ENCODE results near the gene LRRC46. TPM values are rescaled to one million over a fixed set of nuclear protein-coding genes. Genes with fewer than 3 reads are reported as not detected.

The LRRC46 gene
- total and polyA plus RNA-seq, 3 donors from 2014 or later: 18.4 to 147 (median 28.3) TPM

DNA sequence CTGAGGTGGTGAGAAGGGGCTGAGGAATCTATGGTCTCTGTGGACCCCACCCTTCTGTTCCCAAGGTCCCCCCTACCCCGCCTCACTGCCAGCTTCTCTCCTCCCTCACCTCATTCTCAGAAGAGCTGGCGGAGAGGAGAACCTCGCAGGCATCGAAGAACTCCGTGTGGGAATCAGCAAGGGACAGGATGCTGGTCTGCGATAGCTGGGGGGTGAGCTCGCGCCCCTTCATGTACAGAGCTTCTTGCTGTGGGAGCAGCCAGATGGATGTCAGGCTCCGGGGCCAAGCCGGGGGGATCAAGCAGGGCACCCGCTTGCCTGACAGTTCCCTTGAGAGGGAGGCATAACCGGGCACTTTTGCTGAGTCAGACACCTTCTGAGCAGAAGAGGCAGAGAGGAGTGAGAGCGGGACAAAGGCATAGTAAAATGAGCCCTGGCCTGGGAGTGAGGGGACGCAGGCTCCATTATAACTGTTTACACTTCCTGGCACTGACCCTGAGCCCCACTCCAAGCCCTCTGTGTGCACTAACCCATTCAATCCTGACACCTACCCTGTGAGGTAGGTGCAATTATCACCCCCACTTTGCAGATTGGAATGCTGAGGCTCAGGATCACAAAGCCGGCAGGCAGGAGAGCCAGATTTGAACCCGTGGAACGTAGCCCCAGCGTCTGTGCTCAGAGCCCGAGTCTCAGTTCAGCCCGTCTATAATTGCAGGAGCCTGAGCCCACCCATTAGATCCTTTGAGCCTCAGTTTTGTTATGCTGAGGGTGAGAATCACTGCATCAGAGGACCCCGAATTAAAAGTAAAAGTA is 16.2 kb upstream of the LRRC46 start:
- Histone ChIP-seq H3K4me3 (no peak overlapping the region), H3K27ac (no peak overlapping the region), H3K36me3 (ENCODE audit: low read depth, missing control alignments) (no peaks in the 10 kb centered on the region), H3K4me1 (no peaks in the 10 kb centered on the region), H3K27me3 (no peaks in the 10 kb centered on the region), H3K9me3 (no peaks in the 10 kb centered on the region)
- no peak for DNase-seq
- intact Hi-C loops (cut with DNase I; ENCODE audit: low total_unique reads): no loop called here
- TF ChIP-seq, protein P1, sequence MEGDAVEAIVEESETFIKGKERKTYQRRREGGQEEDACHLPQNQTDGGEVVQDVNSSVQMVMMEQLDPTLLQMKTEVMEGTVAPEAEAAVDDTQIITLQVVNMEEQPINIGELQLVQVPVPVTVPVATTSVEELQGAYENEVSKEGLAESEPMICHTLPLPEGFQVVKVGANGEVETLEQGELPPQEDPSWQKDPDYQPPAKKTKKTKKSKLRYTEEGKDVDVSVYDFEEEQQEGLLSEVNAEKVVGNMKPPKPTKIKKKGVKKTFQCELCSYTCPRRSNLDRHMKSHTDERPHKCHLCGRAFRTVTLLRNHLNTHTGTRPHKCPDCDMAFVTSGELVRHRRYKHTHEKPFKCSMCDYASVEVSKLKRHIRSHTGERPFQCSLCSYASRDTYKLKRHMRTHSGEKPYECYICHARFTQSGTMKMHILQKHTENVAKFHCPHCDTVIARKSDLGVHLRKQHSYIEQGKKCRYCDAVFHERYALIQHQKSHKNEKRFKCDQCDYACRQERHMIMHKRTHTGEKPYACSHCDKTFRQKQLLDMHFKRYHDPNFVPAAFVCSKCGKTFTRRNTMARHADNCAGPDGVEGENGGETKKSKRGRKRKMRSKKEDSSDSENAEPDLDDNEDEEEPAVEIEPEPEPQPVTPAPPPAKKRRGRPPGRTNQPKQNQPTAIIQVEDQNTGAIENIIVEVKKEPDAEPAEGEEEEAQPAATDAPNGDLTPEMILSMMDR (IDR thresholded peaks at IDR 0.05): no peak
- no peak for TF ChIP-seq POLR2A (IDR thresholded peaks at IDR 0.05)
- WGBS, 2 donors: 89% methylated on average over 21 of the region's 21 CpGs

DNA sequence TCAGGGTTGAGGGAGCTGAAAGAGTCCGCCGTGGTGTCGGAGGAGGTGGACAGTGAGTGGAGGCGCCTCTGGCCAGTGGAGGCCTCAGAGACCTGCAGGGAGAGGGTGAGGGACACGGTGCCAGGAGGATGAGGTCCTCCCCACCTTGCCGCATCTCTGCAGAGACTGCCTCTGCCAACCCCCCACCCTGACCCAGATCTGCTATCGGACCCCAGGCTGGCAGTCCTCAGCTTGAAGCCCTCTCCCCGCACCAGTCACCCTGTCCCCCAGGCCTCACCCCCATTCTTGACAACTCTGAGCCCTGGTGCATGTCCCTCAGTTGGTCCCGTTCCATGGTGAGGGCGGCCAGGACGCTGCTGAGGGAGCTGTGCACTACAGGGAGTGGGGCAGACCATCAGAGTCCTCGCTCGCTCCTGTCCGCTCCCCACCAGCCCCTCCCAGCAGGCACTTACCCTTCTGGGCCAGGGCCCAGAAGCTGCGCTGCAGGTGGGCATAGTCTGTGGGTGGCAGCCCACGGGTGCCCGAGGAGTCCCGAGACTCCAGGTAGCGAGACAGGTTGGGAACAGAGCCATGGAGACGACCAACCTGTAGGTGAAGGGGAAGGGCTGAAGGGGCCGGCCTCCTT is 15.2 kb upstream of the LRRC46 start:
- WGBS, 2 donors: 95 to 97% methylated on average over 18 to 21 of the region's 21 CpGs
- Histone ChIP-seq H3K27me3 (no peaks in the 10 kb centered on the region), H3K4me3 (no peak overlapping the region), H3K9me3 (no peaks in the 10 kb centered on the region), H3K4me1 (peaks cover 6% of the 10 kb centered on the region), H3K27ac (no peak overlapping the region), H3K36me3 (ENCODE audit: low read depth, missing control alignments) (no peaks in the 10 kb centered on the region)
- no peak for DNase-seq
- no peak for TF ChIP-seq POLR2A (IDR thresholded peaks at IDR 0.05)
- TF ChIP-seq, protein P1 (IDR thresholded peaks at IDR 0.05): no peak
- intact Hi-C loops (cut with DNase I; ENCODE audit: low total_unique reads): no loop called here

DNA sequence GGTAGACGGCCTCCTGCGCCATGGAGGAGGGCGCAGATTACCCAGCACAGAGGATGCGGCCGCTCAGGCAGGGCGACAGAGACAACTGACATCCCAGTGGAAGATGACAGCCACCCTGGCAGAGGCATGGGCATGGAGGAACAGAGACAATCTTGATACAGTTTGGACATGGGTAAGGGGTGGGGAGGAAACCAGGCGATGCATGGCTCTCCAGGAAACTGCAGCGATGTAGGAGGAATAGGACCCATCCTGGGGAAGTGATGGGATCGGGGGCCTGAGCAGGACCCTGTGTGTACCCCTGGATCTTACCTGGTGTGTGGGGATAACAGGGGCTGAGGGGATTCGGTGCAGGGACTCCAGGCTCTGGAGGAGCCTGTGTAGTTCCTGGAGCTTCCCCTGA is 14.5 kb upstream of the LRRC46 start:
- TF ChIP-seq POLR2A (IDR thresholded peaks at IDR 0.05): no peak
- intact Hi-C loops (cut with DNase I; ENCODE audit: low total_unique reads): no loop called here
- Histone ChIP-seq H3K27ac (no peak overlapping the region), H3K4me3 (no peak overlapping the region), H3K4me1 (peaks cover 9% of the 10 kb centered on the region), H3K9me3 (no peaks in the 10 kb centered on the region), H3K27me3 (no peaks in the 10 kb centered on the region), H3K36me3 (ENCODE audit: low read depth, missing control alignments) (no peaks in the 10 kb centered on the region)
- DNase-seq: no peak
- WGBS, 2 donors: 95% methylated on average over 10 of the region's 10 CpGs

DNA sequence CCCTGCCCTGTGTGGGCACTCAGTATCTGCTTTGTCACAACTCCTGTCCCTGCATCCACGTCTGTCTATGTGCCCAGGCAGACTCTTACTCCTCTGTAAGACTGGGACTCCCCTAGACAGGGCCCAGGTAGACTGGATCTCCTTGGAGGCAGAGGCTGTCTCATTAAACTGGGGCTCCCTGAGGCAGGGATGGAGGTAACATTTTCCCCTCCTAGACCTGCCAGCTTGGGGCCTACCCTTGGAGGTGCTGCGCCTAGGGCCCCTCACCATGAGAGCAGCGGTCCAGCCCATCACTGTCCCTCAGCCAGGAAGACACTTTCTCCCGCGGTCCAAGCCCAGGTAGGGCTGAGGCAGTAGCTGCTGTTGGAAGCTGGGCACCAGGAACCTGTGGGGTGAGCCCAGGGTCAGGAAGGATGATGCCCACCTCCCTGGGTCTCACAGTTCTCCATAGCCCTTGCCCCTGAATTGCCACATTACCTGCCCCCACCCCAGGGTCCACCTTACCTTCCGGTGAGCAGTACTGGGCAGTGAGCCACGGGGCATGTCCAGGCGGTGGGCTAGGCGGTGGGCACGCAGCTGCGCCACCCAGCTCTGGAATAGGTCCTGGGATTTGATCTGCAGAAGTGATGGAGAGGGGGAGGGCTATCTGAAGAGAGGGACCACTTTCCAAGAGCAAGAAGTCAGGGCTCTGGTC is 13.3 kb upstream of the LRRC46 start:
- no peaks in the 10 kb centered on the region for H3K9me3 ChIP-seq
- no peak overlapping the region for H3K27ac ChIP-seq
- H3K4me1 ChIP-seq: peaks cover 9% of the 10 kb centered on the region
- H3K36me3 ChIP-seq (ENCODE audit: low read depth, missing control alignments): no peaks in the 10 kb centered on the region
- H3K4me3 ChIP-seq: no peak overlapping the region
- TF ChIP-seq POLR2A (IDR thresholded peaks at IDR 0.05): no peak
- TF ChIP-seq, protein P1 (IDR thresholded peaks at IDR 0.05): no peak
- intact Hi-C loops (cut with DNase I; ENCODE audit: low total_unique reads): no loop called here
- no peak for DNase-seq
- no peaks in the 10 kb centered on the region for H3K27me3 ChIP-seq
- 82 to 93% methylated on average over 1 to 11 of the region's 11 CpGs for WGBS, 2 donors

DNA sequence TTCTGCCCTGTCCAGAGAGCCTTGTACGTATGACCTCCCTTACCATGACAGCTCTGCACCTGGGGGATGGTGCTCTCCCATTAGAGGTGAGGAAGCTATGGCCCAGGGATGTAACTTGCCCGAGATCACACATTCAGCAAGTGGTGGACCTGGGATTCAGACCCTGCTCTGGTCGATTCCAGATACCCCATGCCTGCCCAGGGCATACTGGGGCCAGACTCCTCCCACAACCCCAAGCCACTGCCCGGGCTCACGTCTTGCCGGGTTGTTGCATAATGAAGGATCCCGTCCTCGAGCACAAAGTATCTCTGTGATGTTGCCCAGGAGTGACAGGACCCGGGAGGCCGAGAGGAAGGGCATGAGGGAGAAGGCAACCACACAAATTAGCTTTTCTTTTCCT is 12.0 kb upstream of the LRRC46 start:
- Histone ChIP-seq H3K27ac (no peak overlapping the region), H3K36me3 (ENCODE audit: low read depth, missing control alignments) (no peaks in the 10 kb centered on the region), H3K9me3 (no peaks in the 10 kb centered on the region), H3K27me3 (no peaks in the 10 kb centered on the region), H3K4me1 (peaks cover 9% of the 10 kb centered on the region), H3K4me3 (no peak overlapping the region)
- 81 to 84% methylated on average over 10 of the region's 10 CpGs for WGBS, 2 donors
- TF ChIP-seq, protein P1 (IDR thresholded peaks at IDR 0.05): no peak
- no peak for TF ChIP-seq POLR2A (IDR thresholded peaks at IDR 0.05)
- intact Hi-C loops (cut with DNase I; ENCODE audit: low total_unique reads): no loop called here
- no peak for DNase-seq
